Left ventricle myocardium inferior (tissue), 1 donor: ENCODE results near the gene HEPACAM. TPM values are rescaled to one million over a fixed set of nuclear protein-coding genes. Genes with fewer than 3 reads are reported as not detected.

Experiments used
- DNase-seq: peaks from one replicate; pipeline ENCODE4 v3.0.0-alpha.2; 2020
- H3K27ac ChIP-seq: fragments of 200-600 bp; replicated peaks from 2 replicates; pipeline ENCODE4 v1.8.0; 2021
- H3K27me3 ChIP-seq: fragments of 200-600 bp; 2 replicates; pipeline ENCODE4 v1.8.0; 2021; ENCODE audit warnings: low read depth
- H3K36me3 ChIP-seq: fragments of 200-600 bp; 2 replicates; pipeline ENCODE4 v1.8.0; 2021
- H3K4me1 ChIP-seq: fragments of 200-600 bp; 2 replicates; pipeline ENCODE4 v1.8.0; 2021
- H3K4me3 ChIP-seq: fragments of 200-600 bp; 2 replicates; pipeline ENCODE4 v1.8.0; 2021; ENCODE audit warnings: mild to moderate bottlenecking, moderate library complexity
- H3K9me3 ChIP-seq: fragments of 200-600 bp; replicated peaks from 2 replicates; pipeline ENCODE4 v1.8.0; 2021
- intact Hi-C: fragments of 100-400 bp; cut with micrococcal nuclease; formaldehyde crosslinking; loops from one replicate; pipeline ENCODE4 v1.11.0; 2022
- total RNA-seq: library from RNA; stranded (reverse); fragmentation: NEBNext Ultra II Directional; extraction: Animal tissue kit (Norgen Biotek cat#: 25700); gene quantifications from one replicate; pipeline ENCODE4 v1.2.1, GENCODE V29; 2021
- TF ChIP-seq, protein P1 (sequence below): fragments of 200-600 bp; IDR thresholded peaks from 2 replicates; pipeline ENCODE4 v1.8.0; 2021; ENCODE audit warnings: antibody characterized with exemption, mild to moderate bottlenecking, borderline replicate concordance
- donor health status: DM: no; HTN: yes; CAD: no; lungs with severe emphysema.

Gene HEPACAM
- total RNA-seq, 1 donor from 2014 or later, result not detected

DNA sequence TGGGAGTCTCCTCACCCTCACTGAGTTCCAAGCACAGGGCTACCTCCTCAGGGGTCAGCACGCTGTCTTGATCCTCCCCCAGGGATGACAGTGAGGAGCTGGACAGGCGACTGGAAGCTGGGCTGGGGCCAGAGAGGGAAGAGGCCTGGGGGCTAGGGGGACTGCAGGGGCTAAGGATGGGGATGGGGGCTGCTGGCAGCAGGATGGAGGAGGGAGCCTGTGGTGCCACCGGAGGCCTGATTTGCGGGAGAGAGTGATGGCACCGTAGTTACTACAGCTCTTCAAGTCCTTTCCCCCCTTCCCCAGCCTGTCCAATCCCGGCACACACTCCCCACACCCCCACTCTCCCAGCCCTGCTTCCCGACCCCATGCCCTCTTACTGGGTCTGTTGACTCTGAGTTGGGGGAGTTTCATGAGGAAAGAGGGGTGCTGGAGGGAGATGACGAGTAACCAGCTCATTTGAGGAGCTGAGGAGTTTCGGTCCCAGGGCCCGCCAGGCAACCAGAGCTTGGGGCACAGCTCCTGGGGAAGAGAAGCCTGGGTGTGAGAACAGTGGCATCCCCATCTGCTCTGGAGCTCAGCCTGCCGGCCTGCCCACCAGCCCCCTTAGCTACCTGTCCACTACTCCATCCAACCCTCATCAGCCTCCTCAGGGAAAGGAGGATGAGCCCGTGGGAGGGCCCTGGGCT, 48.7 kb downstream of the HEPACAM start:
- H3K4me3 ChIP-seq, result no peak overlapping the region
- no peak for DNase-seq
- no peak overlapping the region for H3K27ac ChIP-seq
- peaks cover 21% of the 10 kb centered on the region for H3K36me3 ChIP-seq
- TF ChIP-seq, protein P1, sequence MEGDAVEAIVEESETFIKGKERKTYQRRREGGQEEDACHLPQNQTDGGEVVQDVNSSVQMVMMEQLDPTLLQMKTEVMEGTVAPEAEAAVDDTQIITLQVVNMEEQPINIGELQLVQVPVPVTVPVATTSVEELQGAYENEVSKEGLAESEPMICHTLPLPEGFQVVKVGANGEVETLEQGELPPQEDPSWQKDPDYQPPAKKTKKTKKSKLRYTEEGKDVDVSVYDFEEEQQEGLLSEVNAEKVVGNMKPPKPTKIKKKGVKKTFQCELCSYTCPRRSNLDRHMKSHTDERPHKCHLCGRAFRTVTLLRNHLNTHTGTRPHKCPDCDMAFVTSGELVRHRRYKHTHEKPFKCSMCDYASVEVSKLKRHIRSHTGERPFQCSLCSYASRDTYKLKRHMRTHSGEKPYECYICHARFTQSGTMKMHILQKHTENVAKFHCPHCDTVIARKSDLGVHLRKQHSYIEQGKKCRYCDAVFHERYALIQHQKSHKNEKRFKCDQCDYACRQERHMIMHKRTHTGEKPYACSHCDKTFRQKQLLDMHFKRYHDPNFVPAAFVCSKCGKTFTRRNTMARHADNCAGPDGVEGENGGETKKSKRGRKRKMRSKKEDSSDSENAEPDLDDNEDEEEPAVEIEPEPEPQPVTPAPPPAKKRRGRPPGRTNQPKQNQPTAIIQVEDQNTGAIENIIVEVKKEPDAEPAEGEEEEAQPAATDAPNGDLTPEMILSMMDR, result no peak
- peaks cover 12% of the 10 kb centered on the region for H3K27me3 ChIP-seq
- no peaks in the 10 kb centered on the region for H3K9me3 ChIP-seq
- intact Hi-C loops, result no loop called here
- H3K4me1 ChIP-seq, result peaks cover 98% of the 10 kb centered on the region

DNA sequence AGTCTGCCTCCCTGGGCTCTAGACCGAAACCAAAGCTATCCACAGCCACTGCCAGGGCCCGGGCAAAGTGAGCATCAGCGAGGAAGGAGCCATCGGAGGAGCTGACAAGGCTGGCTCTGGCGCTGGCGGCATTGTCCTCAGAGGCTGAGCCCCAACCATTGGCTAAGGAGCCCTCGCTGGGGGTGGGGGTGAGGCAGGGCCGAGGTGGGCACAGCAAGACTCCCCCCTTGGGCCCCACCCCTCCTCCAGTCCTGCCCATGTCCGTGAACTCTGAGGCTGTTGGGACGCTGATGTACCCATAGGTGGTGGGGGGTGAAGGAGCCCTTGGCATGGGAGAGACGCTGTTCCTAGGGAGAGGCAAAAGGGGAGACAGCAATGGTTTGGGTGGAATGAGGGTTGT, 49.4 kb downstream of the HEPACAM start:
- Histone ChIP-seq H3K4me3 (no peak overlapping the region), H3K27ac (no peak overlapping the region), H3K9me3 (no peaks in the 10 kb centered on the region), H3K4me1 (peaks cover 95% of the 10 kb centered on the region), H3K27me3 (peaks cover 12% of the 10 kb centered on the region), H3K36me3 (peaks cover 21% of the 10 kb centered on the region)
- intact Hi-C loops, result no loop called here
- TF ChIP-seq, protein P1, result no peak
- DNase-seq, result no peak

DNA sequence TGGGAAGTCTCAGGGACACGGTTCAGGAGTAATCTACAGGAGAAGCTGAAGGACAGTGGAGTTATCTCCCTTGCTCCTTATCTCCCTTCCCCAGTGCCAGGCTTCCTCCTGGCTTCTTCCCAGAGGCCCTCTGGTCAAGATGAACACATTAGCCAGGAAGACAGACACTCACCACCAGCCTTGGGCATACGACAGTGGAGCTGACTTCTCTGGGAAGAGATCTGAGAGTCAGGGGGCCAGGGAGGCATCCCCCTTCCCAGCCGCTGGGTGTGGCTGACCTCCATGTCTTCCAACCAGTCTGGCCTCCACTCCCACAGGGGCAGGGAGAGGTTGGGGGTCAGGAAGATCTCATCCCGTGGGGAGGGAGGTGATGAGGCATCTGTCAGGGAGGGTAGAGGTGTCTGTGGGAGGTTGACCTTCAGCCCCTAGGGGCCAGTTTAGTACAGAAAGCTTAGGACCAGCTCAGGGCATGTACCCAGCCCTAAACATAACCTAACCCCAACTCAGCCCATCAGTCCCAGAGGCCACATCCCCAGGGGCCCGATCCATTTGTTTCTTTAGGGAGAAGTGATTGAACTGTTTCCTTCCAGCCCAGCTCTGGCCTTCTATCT, 50.9 kb downstream of the HEPACAM start:
- DNase-seq, result no peak
- Histone ChIP-seq H3K27me3 (peaks cover 12% of the 10 kb centered on the region), H3K9me3 (no peaks in the 10 kb centered on the region), H3K4me3 (no peak overlapping the region), H3K4me1 (peaks cover 85% of the 10 kb centered on the region), H3K36me3 (peaks cover 15% of the 10 kb centered on the region), H3K27ac (no peak overlapping the region)
- intact Hi-C loops, result no loop called here
- TF ChIP-seq, protein P1, result no peak

DNA sequence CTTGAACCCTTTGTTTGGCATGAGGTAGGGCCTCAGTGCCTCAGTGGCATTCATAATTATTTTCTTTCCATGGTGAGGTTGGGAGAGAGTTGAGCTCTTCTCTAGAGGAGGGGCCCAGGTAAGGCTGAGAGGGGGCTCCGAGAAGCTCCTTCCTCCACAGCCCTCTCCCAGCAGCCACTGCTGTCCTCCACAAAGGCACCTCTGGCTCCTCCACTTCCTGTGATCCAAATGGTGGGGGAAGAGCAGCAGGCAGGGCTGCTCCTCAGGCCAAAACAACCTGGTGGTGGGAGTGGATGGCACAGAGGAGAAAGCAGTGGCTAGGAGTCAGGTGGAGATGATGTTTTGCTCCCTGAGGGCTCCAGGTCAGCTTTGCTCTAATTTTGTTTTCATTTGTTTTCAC, 51.5 kb downstream of the HEPACAM start:
- Histone ChIP-seq H3K4me1 (peaks cover 79% of the 10 kb centered on the region), H3K27ac (no peak overlapping the region), H3K9me3 (no peaks in the 10 kb centered on the region), H3K4me3 (no peak overlapping the region), H3K36me3 (peaks cover 15% of the 10 kb centered on the region), H3K27me3 (peaks cover 16% of the 10 kb centered on the region)
- TF ChIP-seq, protein P1, result no peak
- DNase-seq, result no peak
- intact Hi-C loops, result no loop called here

DNA sequence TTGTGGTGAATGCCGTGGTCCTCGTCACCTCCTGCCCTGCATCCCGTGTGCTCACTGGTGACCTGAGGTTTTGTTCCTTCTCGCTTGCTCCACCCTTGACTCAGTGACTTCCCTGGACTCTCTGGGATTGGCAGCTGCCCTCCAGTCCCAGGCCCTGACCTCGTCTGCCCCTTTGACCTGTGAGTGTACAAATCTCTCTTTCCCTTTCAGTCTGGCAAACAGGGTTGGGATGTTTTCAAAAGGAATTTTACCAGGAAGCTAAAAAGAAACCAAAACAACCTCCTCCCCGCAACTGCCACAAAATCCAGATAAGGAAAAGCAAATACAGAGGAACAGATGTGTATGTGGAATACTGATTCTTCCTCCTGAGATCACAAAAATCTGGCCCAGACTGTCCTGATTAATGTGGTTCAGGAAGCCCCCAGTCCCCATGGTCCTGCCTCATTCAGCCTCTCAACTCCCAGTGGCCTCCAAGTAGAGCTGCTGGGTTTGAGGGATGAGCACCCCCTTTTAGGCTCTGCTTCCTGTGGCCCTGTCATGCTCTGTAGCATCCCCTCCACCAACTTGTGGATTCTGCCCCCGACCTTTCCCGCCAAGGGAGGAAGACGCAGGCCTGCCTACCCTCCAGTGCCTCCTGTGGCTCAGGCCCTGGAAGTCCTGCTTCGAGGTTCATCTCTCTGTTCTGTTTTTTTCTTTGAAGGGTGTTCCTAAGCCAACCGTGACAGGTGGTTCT, 53.3 kb downstream of the HEPACAM start:
- Histone ChIP-seq H3K4me1 (peaks cover 77% of the 10 kb centered on the region), H3K27ac (peak overlapping the region; percentile 69)
- no peak for DNase-seq

More for the DNA sequence above, 53.3 kb downstream of the HEPACAM start:
- intact Hi-C loops, result no loop called here
- no peak overlapping the region for H3K4me3 ChIP-seq
- no peaks in the 10 kb centered on the region for H3K9me3 ChIP-seq
- TF ChIP-seq, protein P1, result no peak
- H3K27me3 ChIP-seq, result peaks cover 30% of the 10 kb centered on the region
- peaks cover 13% of the 10 kb centered on the region for H3K36me3 ChIP-seq
